ENCODE results near the gene GPR35. TPM values are rescaled to one million over a fixed set of nuclear protein-coding genes. Genes with fewer than 3 reads are reported as not detected.

GPR35 gene
- total RNA-seq, 1 donor from 2014 or later, result not detected

Other genes with a start within 250 kb of the GPR35 start
- gene GPC1, start 189.8 kb upstream of the GPR35 start, total RNA-seq, result 31.4 and 45.4 TPM in 2 replicates
- 4.0 and 9.1 TPM in 2 replicates for gene ANKMY1, start 67.5 kb upstream of the GPR35 start, total RNA-seq
- 2.0 and 6.3 TPM in 2 replicates for gene DUSP28, start 65.1 kb upstream of the GPR35 start, total RNA-seq
- 31.2 and 53.4 TPM in 2 replicates for gene RNPEPL1, start 57.0 kb upstream of the GPR35 start, total RNA-seq
- 25.2 and 31.9 TPM in 2 replicates for gene CAPN10, start 38.7 kb upstream of the GPR35 start, total RNA-seq
- not detected in 2 replicates for gene AQP12B, start 57.4 kb downstream of the GPR35 start, total RNA-seq
- gene AQP12A, start 66.4 kb downstream of the GPR35 start, total RNA-seq, result not detected in 2 replicates
- gene KIF1A, start 194.7 kb downstream of the GPR35 start, total RNA-seq, result 35.4 and 69.2 TPM in 2 replicates
- not detected in 2 replicates for gene AGXT, start 243.3 kb downstream of the GPR35 start, total RNA-seq

All from epithelial cell of proximal tubule (primary cell).